Measurements from ENCODE around the gene CCDC106. TPM values are rescaled to one million over a fixed set of nuclear protein-coding genes. Genes with fewer than 3 reads are reported as not detected.

Gene CCDC106
- total RNA-seq, 3 donors from 2014 or later (not counting 1 experiment from before 2014, with no cell fraction given) = 2.0 to 3.2 (median 3.2) TPM

DNA sequence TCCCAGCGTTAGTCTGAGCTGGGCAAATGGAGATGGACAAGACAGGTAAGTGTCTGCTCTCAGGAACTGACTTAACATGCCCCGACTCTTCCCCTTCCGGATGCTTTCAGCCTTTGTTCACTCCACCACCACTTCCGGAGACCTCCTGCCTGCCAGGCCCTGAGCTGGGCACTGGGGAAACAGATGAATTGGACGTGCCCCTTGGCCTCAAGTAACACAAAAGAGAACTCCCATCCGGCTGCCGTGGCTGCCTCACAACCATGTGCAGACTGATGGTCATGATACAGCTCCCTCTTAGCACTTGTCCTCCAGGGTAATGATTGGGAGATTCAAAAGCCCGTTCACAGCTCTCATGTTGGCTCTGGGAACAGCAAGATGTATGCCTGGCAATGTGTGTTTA is 30.6 kb upstream of the CCDC106 start:
- H3K9me3 Mint-ChIP-seq = no peaks in the 10 kb centered on the region
- Histone ChIP-seq H3K4me3 (ENCODE audit: low read length) (no peak overlapping the region), H3K36me3 (ENCODE audit: control insufficient read depth, insufficient read depth, low read length) (peaks cover 11% of the 10 kb centered on the region), H3K27me3 (ENCODE audit: control insufficient read depth, insufficient read depth, low read length) (no peaks in the 10 kb centered on the region), H3K27ac (ENCODE audit: low read length) (no peak overlapping the region), H3K4me1 (ENCODE audit: control insufficient read depth, insufficient read depth, low read length) (peaks cover 11% of the 10 kb centered on the region), H3K9me3 (ENCODE audit: control insufficient read depth, insufficient read depth, low read length) (no peaks in the 10 kb centered on the region)
- no peaks in the 10 kb centered on the region for H3K27me3 Mint-ChIP-seq (ENCODE audit: low read depth in 2 of 2)
- intact Hi-C loops (cut with micrococcal nuclease) = no loop called here
- TF ChIP-seq, protein P1, sequence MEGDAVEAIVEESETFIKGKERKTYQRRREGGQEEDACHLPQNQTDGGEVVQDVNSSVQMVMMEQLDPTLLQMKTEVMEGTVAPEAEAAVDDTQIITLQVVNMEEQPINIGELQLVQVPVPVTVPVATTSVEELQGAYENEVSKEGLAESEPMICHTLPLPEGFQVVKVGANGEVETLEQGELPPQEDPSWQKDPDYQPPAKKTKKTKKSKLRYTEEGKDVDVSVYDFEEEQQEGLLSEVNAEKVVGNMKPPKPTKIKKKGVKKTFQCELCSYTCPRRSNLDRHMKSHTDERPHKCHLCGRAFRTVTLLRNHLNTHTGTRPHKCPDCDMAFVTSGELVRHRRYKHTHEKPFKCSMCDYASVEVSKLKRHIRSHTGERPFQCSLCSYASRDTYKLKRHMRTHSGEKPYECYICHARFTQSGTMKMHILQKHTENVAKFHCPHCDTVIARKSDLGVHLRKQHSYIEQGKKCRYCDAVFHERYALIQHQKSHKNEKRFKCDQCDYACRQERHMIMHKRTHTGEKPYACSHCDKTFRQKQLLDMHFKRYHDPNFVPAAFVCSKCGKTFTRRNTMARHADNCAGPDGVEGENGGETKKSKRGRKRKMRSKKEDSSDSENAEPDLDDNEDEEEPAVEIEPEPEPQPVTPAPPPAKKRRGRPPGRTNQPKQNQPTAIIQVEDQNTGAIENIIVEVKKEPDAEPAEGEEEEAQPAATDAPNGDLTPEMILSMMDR (IDR thresholded peaks at IDR 0.05) = no peak
- DNase-seq (no peak), ATAC-seq (no peak)
- WGBS (ENCODE audit: insufficient coverage) = 98% methylated on average over 8 of the region's 8 CpGs
- no peaks in the 10 kb centered on the region for H3K36me3 Mint-ChIP-seq
- H3K4me1 Mint-ChIP-seq = peaks cover 0 to 21% of the 10 kb centered on the region in 2 donors
- H3K27ac Mint-ChIP-seq = no peak overlapping the region
- H3K4me3 Mint-ChIP-seq = no peak overlapping the region

DNA sequence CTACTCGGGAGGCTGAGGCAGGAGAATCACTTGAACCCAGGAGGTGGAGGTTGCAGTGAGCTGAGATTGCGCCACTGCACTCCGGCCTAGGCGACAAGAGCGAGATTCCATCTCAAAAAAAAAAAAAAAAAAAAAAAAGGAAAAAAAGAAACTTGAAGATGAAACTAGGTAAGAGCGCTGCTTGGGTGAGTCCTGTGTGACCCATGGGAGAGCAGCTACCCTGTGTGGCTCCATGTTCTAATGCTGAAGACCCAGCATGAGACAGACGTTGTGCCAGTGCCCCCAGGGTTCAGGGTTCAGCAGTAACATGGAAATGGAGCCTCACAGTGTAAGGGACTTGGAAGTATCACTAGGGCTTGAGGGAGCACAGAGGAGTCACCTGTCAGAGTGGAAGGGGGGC is 29.6 kb upstream of the CCDC106 start:
- H3K36me3 Mint-ChIP-seq = no peaks in the 10 kb centered on the region
- TF ChIP-seq, protein P1 (IDR thresholded peaks at IDR 0.05) = no peak
- H3K4me3 ChIP-seq (ENCODE audit: low read length) = no peak overlapping the region
- no peaks in the 10 kb centered on the region for H3K9me3 ChIP-seq (ENCODE audit: control insufficient read depth, insufficient read depth, low read length)
- DNase-seq (no peak), ATAC-seq (no peak)
- WGBS (ENCODE audit: insufficient coverage) = 93% methylated on average over 7 of the region's 7 CpGs
- H3K27me3 ChIP-seq (ENCODE audit: control insufficient read depth, insufficient read depth, low read length) = no peaks in the 10 kb centered on the region
- H3K27ac Mint-ChIP-seq = peak overlapping the region; percentile 41 to 65
- intact Hi-C loops (cut with micrococcal nuclease) = no loop called here
- H3K4me1 ChIP-seq (ENCODE audit: control insufficient read depth, insufficient read depth, low read length) = peaks cover 11% of the 10 kb centered on the region
- peaks cover 11% of the 10 kb centered on the region for H3K36me3 ChIP-seq (ENCODE audit: control insufficient read depth, insufficient read depth, low read length)
- no peak overlapping the region for H3K4me3 Mint-ChIP-seq
- no peak overlapping the region for H3K27ac ChIP-seq (ENCODE audit: low read length)
- H3K9me3 Mint-ChIP-seq = no peaks in the 10 kb centered on the region
- no peaks in the 10 kb centered on the region for H3K27me3 Mint-ChIP-seq (ENCODE audit: low read depth in 2 of 2)
- H3K4me1 Mint-ChIP-seq = peaks cover 2 to 14% of the 10 kb centered on the region in 2 donors

GRCh38 chr19:55619286-55619685 is 28.7 kb upstream of the CCDC106 start:
- DNase-seq = no peak
- no peaks in the 10 kb centered on the region for H3K9me3 ChIP-seq (ENCODE audit: control insufficient read depth, insufficient read depth, low read length)
- intact Hi-C loops (cut with micrococcal nuclease) = no loop called here
- TF ChIP-seq, protein P1 (IDR thresholded peaks at IDR 0.05) = no peak
- WGBS (ENCODE audit: insufficient coverage) = 97% methylated on average over 3 of the region's 3 CpGs
- H3K27me3 ChIP-seq (ENCODE audit: control insufficient read depth, insufficient read depth, low read length) = no peaks in the 10 kb centered on the region
- H3K27ac ChIP-seq (ENCODE audit: low read length) = no peak overlapping the region
- Mint-ChIP-seq H3K27me3 (ENCODE audit: low read depth in 2 of 2) (no peaks in the 10 kb centered on the region), H3K9me3 (no peaks in the 10 kb centered on the region), H3K27ac (no peak overlapping the region), H3K4me3 (no peak overlapping the region), H3K36me3 (no peaks in the 10 kb centered on the region), H3K4me1 (peaks cover 7 to 22% of the 10 kb centered on the region in 2 donors)
- H3K36me3 ChIP-seq (ENCODE audit: control insufficient read depth, insufficient read depth, low read length) = peaks cover 11% of the 10 kb centered on the region
- no peak overlapping the region for H3K4me3 ChIP-seq (ENCODE audit: low read length)
- peaks cover 15% of the 10 kb centered on the region for H3K4me1 ChIP-seq (ENCODE audit: control insufficient read depth, insufficient read depth, low read length)
- no peak for ATAC-seq
